Measurements from ENCODE around the gene SNX9.
A peak's percentile ranks its signal among the peaks of the same experiment; 100 is the strongest.
"Not testable (repeated sequence)": the region's sequence is repeated elsewhere in the genome, so short reads cannot be mapped to it uniquely, and the experiment has no call there.

Gene SNX9
- 116 to 426 reads per million in 2 experiments for total RNA-seq

GRCh38 chr6:157823001-157823527, at the start of gene SNX9:
TSS of gene SNX9 (plus strand) at chr6:157823246. CDS start at chr6:157823435, 189 bp downstream.
- peak; percentile 35 for DNase-seq (ENCODE audit: low read depth)

GRCh38 chr6:157773248-157773773, 49.7 kb upstream of the SNX9 start:
- DNase-seq (ENCODE audit: low read depth), result no peak

- no peak for DNase-seq (ENCODE audit: low read depth)
These were observed 48.6 kb upstream of the SNX9 start for GRCh38 chr6:157774153-157775135.

GRCh38 chr6:157775376-157775775, 47.7 kb upstream of the SNX9 start:
- DNase-seq (ENCODE audit: low read depth), result no peak

GRCh38 chr6:157777344-157777743, 45.7 kb upstream of the SNX9 start:
- no peak for DNase-seq (ENCODE audit: low read depth)

- no peak for DNase-seq (ENCODE audit: low read depth)
These were observed 44.3 kb upstream of the SNX9 start for GRCh38 chr6:157778719-157779118.

GRCh38 chr6:157779705-157780604, 43.1 kb upstream of the SNX9 start:
- DNase-seq (ENCODE audit: low read depth), result no peak

GRCh38 chr6:157785636-157786035, 37.4 kb upstream of the SNX9 start:
- DNase-seq (ENCODE audit: low read depth), result no peak

GRCh38 chr6:157786221-157786620, 36.8 kb upstream of the SNX9 start:
- DNase-seq (ENCODE audit: low read depth), result no peak

- DNase-seq (ENCODE audit: low read depth), result no peak
These were observed 36.0 kb upstream of the SNX9 start for GRCh38 chr6:157787080-157787479.

GRCh38 chr6:157788180-157788579, 34.9 kb upstream of the SNX9 start:
- DNase-seq (ENCODE audit: low read depth), result no peak

- no peak for DNase-seq (ENCODE audit: low read depth)
These were observed 33.7 kb upstream of the SNX9 start for GRCh38 chr6:157789297-157789696.

GRCh38 chr6:157789861-157790260, 33.2 kb upstream of the SNX9 start:
- no peak for DNase-seq (ENCODE audit: low read depth)

GRCh38 chr6:157790548-157791160, 32.4 kb upstream of the SNX9 start:
- DNase-seq (ENCODE audit: low read depth), result no peak

GRCh38 chr6:157791450-157791849, 31.6 kb upstream of the SNX9 start:
- no peak for DNase-seq (ENCODE audit: low read depth)

- DNase-seq (ENCODE audit: low read depth), result no peak
These were observed 30.4 kb upstream of the SNX9 start for GRCh38 chr6:157792671-157793070.

GRCh38 chr6:157794012-157794411, 29.0 kb upstream of the SNX9 start:
- not testable (repeated sequence) for DNase-seq (ENCODE audit: low read depth)

GRCh38 chr6:157795841-157796240, 27.2 kb upstream of the SNX9 start:
- no peak for DNase-seq (ENCODE audit: low read depth)

- DNase-seq (ENCODE audit: low read depth), result no peak
These were observed 24.2 kb upstream of the SNX9 start for GRCh38 chr6:157798851-157799250.

- not testable (repeated sequence) for DNase-seq (ENCODE audit: low read depth)
These were observed 23.5 kb upstream of the SNX9 start for GRCh38 chr6:157799561-157799960.

GRCh38 chr6:157800420-157801237, 22.4 kb upstream of the SNX9 start:
- no peak for DNase-seq (ENCODE audit: low read depth)

Measured in T follicular helper cell (primary cell).